ENCODE results near the gene SGK1.
"Not testable (repeated sequence)": the region's sequence is repeated elsewhere in the genome, so short reads cannot be mapped to it uniquely, and the experiment has no call there.

The SGK1 gene

GRCh38 chr6:134303891-134304290 is 14.0 kb downstream of the SGK1 start:
- TF ChIP-seq POLR2A (IDR thresholded peaks at IDR 0.05; ENCODE audit: low read depth, low read length), result no peak
- no peak for DNase-seq (ENCODE audit: insufficient read length, low spot score)
- FAIRE-seq, result no peak

GRCh38 chr6:134299236-134299635 is 18.7 kb downstream of the SGK1 start:
- no peak for TF ChIP-seq POLR2A (IDR thresholded peaks at IDR 0.05; ENCODE audit: low read depth, low read length)
- DNase-seq (ENCODE audit: insufficient read length, low spot score), result no peak
- FAIRE-seq, result no peak

DNA sequence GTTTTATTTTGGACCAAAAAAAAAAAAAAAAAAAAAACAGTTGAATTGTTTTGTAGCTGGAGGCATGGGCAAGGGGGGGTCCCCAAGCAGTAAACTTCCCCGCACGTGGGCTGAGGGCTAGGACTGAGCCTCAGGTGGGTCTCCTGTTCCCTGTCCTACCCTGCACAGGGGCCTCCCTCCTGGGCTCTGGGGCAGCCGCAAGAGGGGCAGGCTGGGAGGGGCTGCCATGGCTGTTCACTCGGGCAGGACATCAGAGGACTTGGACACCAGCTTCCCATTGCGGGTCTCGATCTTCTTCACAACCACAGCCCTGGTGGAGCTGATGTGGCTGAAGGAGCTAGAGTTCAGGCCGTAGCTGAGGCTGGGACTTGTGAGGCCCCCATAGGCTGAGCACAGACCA is 21.1 kb downstream of the SGK1 start:
- DNase-seq (ENCODE audit: insufficient read length, low spot score) (no peak), FAIRE-seq (no peak)
- no peak for TF ChIP-seq POLR2A (IDR thresholded peaks at IDR 0.05; ENCODE audit: low read depth, low read length)

- DNase-seq (ENCODE audit: insufficient read length, low spot score), result peak; percentile 51
- FAIRE-seq, result no peak
- no peak for TF ChIP-seq POLR2A (IDR thresholded peaks at IDR 0.05; ENCODE audit: low read depth, low read length)
Measured at GRCh38 chr6:134295953-134296553, 21.9 kb downstream of the SGK1 start.

DNA sequence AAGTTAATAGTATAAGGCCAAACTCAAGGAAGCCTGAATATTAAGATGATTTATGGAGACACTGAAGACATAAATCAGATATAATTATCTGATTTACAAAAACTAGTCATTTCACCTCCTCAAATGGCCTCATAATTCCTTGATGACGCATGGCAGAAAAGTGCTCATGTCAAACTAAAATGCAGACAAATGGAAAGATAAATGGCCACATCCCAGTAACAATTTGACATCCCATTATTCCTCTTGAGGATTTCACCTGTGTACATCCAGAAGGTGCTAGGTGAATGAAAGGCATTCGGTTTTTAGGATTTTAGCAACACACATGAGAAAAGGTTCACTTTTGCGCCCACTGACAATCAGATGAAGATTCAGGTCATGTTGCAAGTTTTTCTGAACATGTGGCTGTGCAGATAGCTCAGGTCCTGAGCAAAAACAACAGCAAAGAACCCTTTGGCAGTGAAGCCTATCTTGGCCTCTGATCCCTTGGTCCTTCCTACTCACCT is 24.2 kb downstream of the SGK1 start:
- no peak for TF ChIP-seq POLR2A (IDR thresholded peaks at IDR 0.05; ENCODE audit: low read depth, low read length)
- FAIRE-seq, result no peak
- no peak for DNase-seq (ENCODE audit: insufficient read length, low spot score)

DNA sequence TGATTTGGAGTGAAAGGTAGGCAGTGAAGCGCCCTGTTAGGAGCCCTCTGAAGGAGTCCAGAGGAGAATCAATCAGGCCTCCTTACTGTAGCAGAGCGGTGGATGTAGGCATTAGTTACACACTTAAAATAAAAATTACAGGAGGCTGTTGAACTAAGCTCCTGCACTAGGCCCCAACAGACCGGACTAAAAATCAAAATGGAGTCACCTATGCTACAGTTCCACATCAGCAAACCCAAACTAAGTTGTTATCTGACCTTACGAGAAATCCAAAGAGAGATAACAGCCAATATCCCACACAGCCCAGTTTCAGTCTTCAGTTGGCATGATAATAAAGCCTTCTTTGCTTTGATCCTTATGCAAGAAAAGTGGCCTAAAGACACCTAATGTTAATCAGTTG is 26.8 kb downstream of the SGK1 start:
- TF ChIP-seq POLR2A (IDR thresholded peaks at IDR 0.05; ENCODE audit: low read depth, low read length), result no peak
- FAIRE-seq, result no peak
- DNase-seq (ENCODE audit: insufficient read length, low spot score), result no peak

GRCh38 chr6:134289204-134289575 is 28.7 kb downstream of the SGK1 start:
- FAIRE-seq (no peak), DNase-seq (ENCODE audit: insufficient read length, low spot score) (no peak)
- no peak for TF ChIP-seq POLR2A (IDR thresholded peaks at IDR 0.05; ENCODE audit: low read depth, low read length)

DNA sequence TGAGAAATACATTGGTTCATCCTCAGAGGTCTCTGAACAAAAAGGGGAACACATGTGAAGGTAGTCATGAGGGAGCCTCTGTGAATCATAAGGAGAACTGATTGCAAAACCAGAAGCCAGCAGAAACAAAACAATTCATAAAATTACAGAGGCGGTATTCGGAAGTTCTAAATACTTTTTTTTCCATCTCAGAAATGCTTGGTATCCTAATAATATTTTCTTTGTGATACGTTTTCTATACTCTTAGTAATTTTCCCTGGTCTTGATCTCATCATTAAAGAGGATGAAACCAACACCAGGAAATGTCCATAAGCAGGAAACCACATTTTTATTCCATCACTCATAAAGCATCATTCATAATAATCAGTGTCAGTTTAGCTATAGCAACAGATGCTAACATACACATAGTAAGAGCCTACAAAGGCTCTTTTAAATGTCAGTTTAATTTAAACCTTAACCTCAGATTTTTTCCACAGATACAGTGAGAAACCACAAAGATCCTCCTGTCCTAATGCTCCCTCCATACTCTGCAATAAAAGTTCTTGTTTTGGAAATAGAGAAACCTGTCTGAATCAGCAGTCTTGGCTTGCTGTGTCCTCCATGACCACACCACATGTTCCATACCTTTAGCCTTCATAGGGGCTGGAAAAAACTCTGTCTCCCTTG is 29.2 kb downstream of the SGK1 start:
- no peak for TF ChIP-seq POLR2A (IDR thresholded peaks at IDR 0.05; ENCODE audit: low read depth, low read length)
- FAIRE-seq, result peak; percentile 67
- no peak for DNase-seq (ENCODE audit: insufficient read length, low spot score)

DNA sequence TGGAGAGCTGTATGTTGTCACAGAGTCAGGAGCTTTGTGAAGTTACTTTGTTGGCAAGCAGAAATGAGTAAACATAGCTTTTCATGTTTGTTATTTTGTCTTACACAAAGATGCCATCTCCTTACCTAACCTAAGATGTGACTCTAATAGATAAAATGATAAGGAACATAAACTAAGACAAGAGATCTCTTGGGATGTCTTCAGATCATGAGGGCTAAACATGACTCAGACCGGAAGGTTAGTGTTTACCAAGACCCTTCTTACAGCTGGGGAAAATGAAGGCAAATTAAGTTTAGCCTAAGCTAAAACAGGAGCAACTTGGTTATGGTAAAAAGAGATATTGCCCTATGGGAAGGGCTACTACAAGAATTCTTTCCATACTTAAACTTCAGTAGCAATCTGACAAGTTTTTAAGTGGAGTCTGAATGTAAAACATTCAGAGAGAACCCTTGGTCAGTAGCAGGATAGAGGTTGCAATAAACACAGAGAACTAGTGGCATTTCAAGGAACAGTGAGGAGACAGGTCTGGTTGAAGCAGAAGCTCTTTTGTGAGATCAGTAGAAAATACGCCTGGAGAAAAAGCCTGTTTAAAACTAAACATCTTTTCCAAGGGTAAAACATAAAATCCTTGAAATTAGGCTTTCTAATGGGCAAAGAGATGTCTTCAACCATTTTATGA is 29.9 kb downstream of the SGK1 start:
- DNase-seq (ENCODE audit: insufficient read length, low spot score), result no peak
- FAIRE-seq, result no peak
- TF ChIP-seq POLR2A (IDR thresholded peaks at IDR 0.05; ENCODE audit: low read depth, low read length), result no peak

DNA sequence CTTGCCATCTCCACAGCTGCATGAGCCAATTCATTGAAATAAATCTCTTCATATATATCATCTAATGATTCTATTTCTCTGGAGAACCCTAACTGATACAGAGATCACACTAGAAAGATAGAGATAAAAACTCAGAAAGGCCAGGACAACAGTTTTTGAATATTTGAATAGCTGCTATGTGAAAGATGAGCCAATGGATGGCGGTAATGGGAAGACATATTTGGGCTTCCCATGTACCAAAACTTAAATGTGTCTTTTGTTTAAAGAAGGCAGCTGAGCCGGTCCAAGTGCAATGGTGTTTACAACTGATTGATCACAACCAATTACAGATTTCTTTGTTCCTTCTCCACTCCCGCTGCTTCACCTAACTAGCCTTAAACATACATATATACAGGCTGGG is 35.1 kb downstream of the SGK1 start:
- TF ChIP-seq POLR2A (IDR thresholded peaks at IDR 0.05; ENCODE audit: low read depth, low read length), result no peak
- DNase-seq (ENCODE audit: insufficient read length, low spot score) (no peak), FAIRE-seq (peak; percentile 23)

- no peak for TF ChIP-seq POLR2A (IDR thresholded peaks at IDR 0.05; ENCODE audit: low read depth, low read length)
- no peak for DNase-seq (ENCODE audit: insufficient read length, low spot score)
- FAIRE-seq, result no peak
Measured at GRCh38 chr6:134281388-134281787, 36.5 kb downstream of the SGK1 start.

DNA sequence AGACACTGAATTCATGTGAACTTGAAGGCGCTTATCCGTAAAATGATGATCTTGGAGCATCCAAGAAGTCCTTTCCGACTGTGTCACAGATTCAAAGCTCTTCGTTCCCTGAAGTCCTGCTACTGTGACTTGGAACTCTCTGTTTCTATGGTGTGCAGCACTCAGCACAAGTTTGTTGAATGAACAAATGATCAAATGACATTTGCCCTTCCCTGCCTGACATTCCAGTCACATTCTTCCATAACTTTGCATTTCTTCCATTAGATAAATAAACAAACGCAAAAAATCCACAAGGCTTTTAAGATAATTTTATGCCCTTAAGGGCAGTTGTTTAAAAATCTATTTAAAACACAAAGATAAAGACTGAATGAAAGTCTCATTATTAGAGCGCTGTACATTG is 39.9 kb downstream of the SGK1 start:
- TF ChIP-seq POLR2A (IDR thresholded peaks at IDR 0.05; ENCODE audit: low read depth, low read length), result no peak
- FAIRE-seq (no peak), DNase-seq (ENCODE audit: insufficient read length, low spot score) (no peak)

DNA sequence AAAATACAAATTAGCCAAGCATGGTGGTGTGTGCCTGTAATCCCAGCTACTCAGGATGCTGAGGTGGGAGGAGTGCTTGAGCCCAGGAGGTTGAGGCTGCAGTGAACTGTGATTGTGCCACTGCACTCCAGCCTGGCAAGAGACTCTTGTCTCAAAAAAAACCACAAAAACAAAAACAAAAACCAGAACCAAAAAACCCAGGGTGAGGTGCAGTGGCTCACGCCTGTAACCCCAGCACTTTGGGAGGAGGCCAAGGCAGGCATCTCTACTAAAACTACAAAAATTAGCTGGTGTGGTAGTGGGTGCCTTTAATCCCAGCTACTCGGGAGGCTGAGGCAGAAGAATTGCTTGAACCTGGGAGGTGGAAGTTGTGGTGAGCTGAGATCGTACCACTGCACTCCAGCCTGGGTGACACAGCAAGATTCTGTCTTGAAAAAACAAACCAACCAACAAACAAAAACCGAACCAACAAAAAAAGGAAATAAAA is 41.0 kb downstream of the SGK1 start:
- FAIRE-seq; DNase-seq (ENCODE audit: insufficient read length, low spot score): not testable (repeated sequence)

DNA sequence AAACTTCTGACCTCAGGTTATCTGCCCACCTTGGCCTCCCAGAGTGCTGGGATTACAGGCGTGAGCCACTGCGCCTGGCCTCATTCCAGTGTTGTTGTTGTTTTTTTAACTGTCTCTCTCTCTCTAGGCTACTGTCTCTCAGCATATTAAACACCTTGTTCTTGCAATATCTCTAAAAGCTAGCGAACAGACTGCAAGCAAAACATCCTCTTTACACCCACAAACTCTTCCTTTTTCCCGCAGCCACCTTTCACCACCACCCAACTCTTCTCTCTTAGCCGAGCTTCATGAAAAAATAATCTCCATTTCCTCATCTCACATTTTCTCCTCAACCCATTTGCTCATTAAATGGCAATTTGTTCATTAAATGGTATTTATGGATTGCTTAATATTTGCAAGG is 45.5 kb downstream of the SGK1 start:
- no peak for TF ChIP-seq POLR2A (IDR thresholded peaks at IDR 0.05; ENCODE audit: low read depth, low read length)
- FAIRE-seq (no peak), DNase-seq (ENCODE audit: insufficient read length, low spot score) (no peak)

DNA sequence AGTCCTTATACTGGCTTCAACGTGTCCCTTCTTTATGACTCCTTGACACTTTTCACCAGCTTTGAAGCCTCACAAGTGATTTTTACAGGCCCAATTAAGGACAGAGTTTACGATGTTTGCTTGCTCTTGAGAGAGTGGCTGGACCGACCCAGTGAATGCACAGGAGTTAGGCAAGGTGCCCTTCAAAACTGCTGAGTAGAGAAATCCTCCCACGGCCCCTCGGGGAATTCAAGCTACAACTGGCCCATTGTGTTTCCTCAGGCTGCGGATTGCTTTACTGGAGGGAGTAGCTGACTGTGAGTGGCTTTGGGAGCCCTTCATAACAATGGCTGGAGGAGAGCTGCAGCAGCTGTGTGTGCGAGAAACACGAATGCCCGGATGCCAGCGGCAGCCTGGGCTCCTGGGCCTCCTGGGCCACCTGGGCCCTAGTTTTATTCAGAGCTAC is 50.0 kb downstream of the SGK1 start:
- DNase-seq (ENCODE audit: insufficient read length, low spot score), result no peak
- no peak for FAIRE-seq
- no peak for TF ChIP-seq POLR2A (IDR thresholded peaks at IDR 0.05; ENCODE audit: low read depth, low read length)

All from H54 (cell line).